ENCODE results near the gene CAVIN2. TPM values are rescaled to one million over a fixed set of nuclear protein-coding genes. Genes with fewer than 3 reads are reported as not detected.

Gene CAVIN2
- total RNA-seq, 1 experiment from 2014 or later, result 0.07 TPM

GRCh38 chr2:191799526-191799925, 47.4 kb downstream of the CAVIN2 start:
- Histone ChIP-seq H4K20me1 (ENCODE audit: low read length) (no peaks in the 10 kb centered on the region), H2AFZ (ENCODE audit: low read length) (no peak overlapping the region), H3K4me2 (ENCODE audit: low read length) (no peak overlapping the region), H3K27me3 (ENCODE audit: low read length) (no peaks in the 10 kb centered on the region), H3K9ac (ENCODE audit: low read length) (no peak overlapping the region), H3K4me1 (ENCODE audit: insufficient read depth, low read length) (no peaks in the 10 kb centered on the region), H3F3A (ENCODE audit: low read length, unreplicated experiment) (no peaks in the 10 kb centered on the region), H3K27ac (ENCODE audit: low read length) (no peak overlapping the region), H3K9me3 (ENCODE audit: low read length) (no peaks in the 10 kb centered on the region), H3K79me2 (ENCODE audit: low read length) (no peaks in the 10 kb centered on the region), H3K4me3 (ENCODE audit: low read length) (no peak overlapping the region), H3K9me2 (replicated peaks; ENCODE audit: low read length) (no peaks in the 10 kb centered on the region), H3K36me3 (ENCODE audit: low read depth, low read length) (no peaks in the 10 kb centered on the region)
- BruUV-seq (replicated peaks), result no TSS peak
- no peak for TF ChIP-seq EZH2phosphoT487 (IDR thresholded peaks at IDR 0.05; ENCODE audit: borderline replicate concordance, low read length)
- TF ChIP-seq, protein P1, sequence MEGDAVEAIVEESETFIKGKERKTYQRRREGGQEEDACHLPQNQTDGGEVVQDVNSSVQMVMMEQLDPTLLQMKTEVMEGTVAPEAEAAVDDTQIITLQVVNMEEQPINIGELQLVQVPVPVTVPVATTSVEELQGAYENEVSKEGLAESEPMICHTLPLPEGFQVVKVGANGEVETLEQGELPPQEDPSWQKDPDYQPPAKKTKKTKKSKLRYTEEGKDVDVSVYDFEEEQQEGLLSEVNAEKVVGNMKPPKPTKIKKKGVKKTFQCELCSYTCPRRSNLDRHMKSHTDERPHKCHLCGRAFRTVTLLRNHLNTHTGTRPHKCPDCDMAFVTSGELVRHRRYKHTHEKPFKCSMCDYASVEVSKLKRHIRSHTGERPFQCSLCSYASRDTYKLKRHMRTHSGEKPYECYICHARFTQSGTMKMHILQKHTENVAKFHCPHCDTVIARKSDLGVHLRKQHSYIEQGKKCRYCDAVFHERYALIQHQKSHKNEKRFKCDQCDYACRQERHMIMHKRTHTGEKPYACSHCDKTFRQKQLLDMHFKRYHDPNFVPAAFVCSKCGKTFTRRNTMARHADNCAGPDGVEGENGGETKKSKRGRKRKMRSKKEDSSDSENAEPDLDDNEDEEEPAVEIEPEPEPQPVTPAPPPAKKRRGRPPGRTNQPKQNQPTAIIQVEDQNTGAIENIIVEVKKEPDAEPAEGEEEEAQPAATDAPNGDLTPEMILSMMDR (conservative IDR thresholded peaks at IDR 0.05; ENCODE audit: low read depth, low read length), result no peak
- TF ChIP-seq EZH2 (IDR thresholded peaks at IDR 0.05; ENCODE audit: low read length, unreplicated experiment), result no peak
- intact Hi-C loops (cut with micrococcal nuclease), result no loop called here
- ATAC-seq (no peak), DNase-seq (no peak)
- ChIA-PET POLR2A (ENCODE audit: unreplicated experiment) (no interaction called here), CTCF (no interaction called here)

DNA sequence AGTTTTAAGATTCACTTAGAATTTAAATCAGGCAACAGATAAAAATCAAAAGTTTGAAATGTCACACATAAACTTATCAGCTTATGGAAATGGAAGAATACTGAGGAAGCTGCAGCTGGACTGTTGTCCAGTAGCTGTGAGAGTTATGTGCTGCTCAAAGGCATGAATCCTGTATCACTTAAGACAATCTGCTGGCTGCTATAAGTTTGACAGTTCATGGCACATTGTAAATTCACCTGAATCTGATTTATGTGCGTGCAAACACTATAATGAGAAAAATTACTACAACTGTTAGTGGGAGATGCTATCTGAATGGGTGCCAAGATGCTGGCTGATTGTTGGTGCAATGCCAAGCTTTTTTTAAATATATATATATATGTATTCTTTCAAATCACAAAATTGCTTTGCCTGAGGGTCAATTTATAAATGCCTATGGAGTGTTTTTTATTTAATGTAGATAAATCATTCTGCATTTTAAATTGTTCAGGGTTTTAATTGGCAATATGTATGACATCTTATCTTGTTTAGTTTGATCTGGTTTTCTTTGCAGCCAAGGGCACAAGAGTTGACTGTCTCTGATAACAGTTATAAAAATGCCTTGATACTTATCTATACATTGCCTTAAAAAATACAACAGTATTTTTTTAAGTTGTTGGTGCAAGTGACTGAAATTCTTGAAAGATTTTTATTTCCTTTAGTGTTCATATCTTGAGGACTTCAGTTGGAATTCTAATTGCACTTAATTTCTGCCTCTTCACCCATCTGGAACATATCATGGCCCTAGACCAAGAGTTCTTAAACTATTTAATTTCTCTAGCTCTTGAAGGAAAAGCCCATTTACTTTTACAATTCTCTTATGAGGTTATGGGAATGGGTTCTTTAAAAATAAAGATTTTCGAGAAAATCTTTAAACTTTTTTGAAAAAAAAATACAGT, 48.7 kb downstream of the CAVIN2 start:
- ChIA-PET POLR2A (ENCODE audit: unreplicated experiment) (no interaction called here), CTCF (no interaction called here)
- ATAC-seq (no peak), DNase-seq (no peak)
- Histone ChIP-seq H3K79me2 (ENCODE audit: low read length) (no peaks in the 10 kb centered on the region), H3F3A (ENCODE audit: low read length, unreplicated experiment) (no peaks in the 10 kb centered on the region), H3K4me3 (ENCODE audit: low read length) (no peak overlapping the region), H3K36me3 (ENCODE audit: low read depth, low read length) (no peaks in the 10 kb centered on the region), H3K27ac (ENCODE audit: low read length) (no peak overlapping the region), H3K27me3 (ENCODE audit: low read length) (no peaks in the 10 kb centered on the region), H3K9ac (ENCODE audit: low read length) (no peak overlapping the region), H3K9me3 (ENCODE audit: low read length) (no peaks in the 10 kb centered on the region), H3K4me2 (ENCODE audit: low read length) (no peak overlapping the region), H3K9me2 (replicated peaks; ENCODE audit: low read length) (no peaks in the 10 kb centered on the region), H4K20me1 (ENCODE audit: low read length) (no peaks in the 10 kb centered on the region), H2AFZ (ENCODE audit: low read length) (no peak overlapping the region), H3K4me1 (ENCODE audit: insufficient read depth, low read length) (no peaks in the 10 kb centered on the region)
- BruUV-seq (replicated peaks), result no TSS peak
- TF ChIP-seq, protein P1 (conservative IDR thresholded peaks at IDR 0.05; ENCODE audit: low read depth, low read length), result no peak
- no peak for TF ChIP-seq EZH2phosphoT487 (IDR thresholded peaks at IDR 0.05; ENCODE audit: borderline replicate concordance, low read length)
- TF ChIP-seq EZH2 (IDR thresholded peaks at IDR 0.05; ENCODE audit: low read length, unreplicated experiment), result no peak
- intact Hi-C loops (cut with micrococcal nuclease), result no loop called here

DNA sequence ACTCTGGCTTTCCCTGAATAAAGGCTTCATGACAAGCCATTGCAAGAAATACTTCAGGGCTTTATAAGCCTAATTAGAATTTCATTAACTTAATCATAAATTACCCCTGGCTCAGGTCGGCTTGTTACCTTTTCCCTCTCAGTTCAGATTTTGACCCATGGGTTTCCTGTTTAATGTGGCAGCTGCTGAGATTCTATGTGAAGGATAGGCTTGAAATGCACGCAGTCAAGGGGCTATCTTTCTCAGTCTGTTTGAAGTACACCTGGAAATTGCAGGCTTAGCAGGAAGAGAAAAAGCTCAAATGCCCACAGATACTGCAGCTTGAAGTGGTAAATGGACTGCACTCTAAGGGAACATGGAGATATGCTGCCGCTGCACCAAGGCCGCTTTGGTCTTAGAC, 49.4 kb downstream of the CAVIN2 start:
- Histone ChIP-seq H3K4me2 (ENCODE audit: low read length) (no peak overlapping the region), H3K79me2 (ENCODE audit: low read length) (no peaks in the 10 kb centered on the region), H3K9me2 (replicated peaks; ENCODE audit: low read length) (no peaks in the 10 kb centered on the region), H3K4me3 (ENCODE audit: low read length) (no peak overlapping the region), H4K20me1 (ENCODE audit: low read length) (no peaks in the 10 kb centered on the region), H3K9me3 (ENCODE audit: low read length) (no peaks in the 10 kb centered on the region), H3K27ac (ENCODE audit: low read length) (no peak overlapping the region), H3K27me3 (ENCODE audit: low read length) (0 out of 2 replicates have a peak, but pooled peaks cover 6% of the 10 kb centered on the region), H3K9ac (ENCODE audit: low read length) (no peak overlapping the region), H3K4me1 (ENCODE audit: insufficient read depth, low read length) (no peaks in the 10 kb centered on the region), H3K36me3 (ENCODE audit: low read depth, low read length) (no peaks in the 10 kb centered on the region), H2AFZ (ENCODE audit: low read length) (no peak overlapping the region), H3F3A (ENCODE audit: low read length, unreplicated experiment) (no peaks in the 10 kb centered on the region)
- ATAC-seq (no peak), DNase-seq (no peak)
- ChIA-PET CTCF (no interaction called here), POLR2A (ENCODE audit: unreplicated experiment) (no interaction called here)
- TF ChIP-seq EZH2phosphoT487 (IDR thresholded peaks at IDR 0.05; ENCODE audit: borderline replicate concordance, low read length) (no peak), EZH2 (IDR thresholded peaks at IDR 0.05; ENCODE audit: low read length, unreplicated experiment) (no peak)
- TF ChIP-seq, protein P1 (conservative IDR thresholded peaks at IDR 0.05; ENCODE audit: low read depth, low read length), result no peak
- no TSS peak for BruUV-seq (replicated peaks)
- intact Hi-C loops (cut with micrococcal nuclease), result no loop called here
